GM23338 (cell line): ENCODE data around the gene TRAK1. TPM values are rescaled to one million over a fixed set of nuclear protein-coding genes. Genes with fewer than 3 reads are reported as not detected.

Experiments used
- ATAC-seq: fragments of 200-7000 bp; cut with Tn5 transposase; 3 replicates; pipeline ENCODE4 v1.9.1; 2020
- DNase-seq: peaks from one replicate; pipeline ENCODE4 v3.0.0-alpha.2; 2015; ENCODE audit warnings: low spot score
- H2AFZ ChIP-seq: fragments of 200-600 bp; sonication (generic); 2 replicates; pipeline ENCODE4 v1.8.0; 2016; ENCODE audit warnings: antibody characterized with exemption, mild to moderate bottlenecking, moderate library complexity
- H3F3A ChIP-seq: fragments of 200-600 bp; sonication (generic); replicated peaks from 2 replicates; pipeline ENCODE4 v1.8.0; 2017; ENCODE audit warnings: antibody characterized with exemption, mixed run types, low read depth
- H3K27ac ChIP-seq: fragments of 200-600 bp; sonication (generic); 2 replicates; pipeline ENCODE4 v1.6.1; 2016; ENCODE audit warnings: low read depth
- H3K27me3 ChIP-seq: fragments of 200-600 bp; sonication (generic); 2 replicates; pipeline ENCODE4 v1.8.0; 2016; ENCODE audit warnings: mild to moderate bottlenecking, mixed run types, moderate library complexity; ENCODE audit not compliant: insufficient read depth
- H3K36me3 ChIP-seq: fragments of 200-600 bp; sonication (generic); 2 replicates; pipeline ENCODE4 v1.8.0; 2016; ENCODE audit warnings: mild to moderate bottlenecking; ENCODE audit not compliant: insufficient read depth
- H3K4me1 ChIP-seq: fragments of 200-600 bp; sonication (generic); 2 replicates; pipeline ENCODE4 v1.8.0; 2016; ENCODE audit warnings: mild to moderate bottlenecking, moderate library complexity; ENCODE audit not compliant: insufficient read depth
- H3K4me2 ChIP-seq: fragments of 200-600 bp; sonication (generic); 2 replicates; pipeline ENCODE4 v1.7.1; 2017; ENCODE audit warnings: mixed run types
- H3K4me3 ChIP-seq: fragments of 200-600 bp; sonication (generic); 2 replicates; pipeline ENCODE4 v1.6.1; 2016; ENCODE audit warnings: mixed run types
- H3K79me2 ChIP-seq: fragments of 200-600 bp; sonication (generic); replicated peaks from 2 replicates; pipeline ENCODE4 v1.8.0; 2017; ENCODE audit warnings: mild to moderate bottlenecking; ENCODE audit not compliant: insufficient read depth
- H3K9me2 ChIP-seq: fragments of 200-600 bp; sonication (generic); 2 replicates; pipeline ENCODE4 v1.8.0; 2017; ENCODE audit not compliant: insufficient read depth
- H4K20me1 ChIP-seq: fragments of 200-600 bp; sonication (generic); replicated peaks from 2 replicates; pipeline ENCODE4 v1.8.0; 2017; ENCODE audit warnings: mild to moderate bottlenecking; ENCODE audit not compliant: insufficient read depth
- H3K27ac Mint-ChIP-seq: 2 replicates; pipeline ENCODE4 v1.8.0; 2020; ENCODE audit warnings: inconsistent platforms, mild to moderate bottlenecking, moderate library complexity, mixed read lengths
- H3K27me3 Mint-ChIP-seq: 3 replicates; pipeline ENCODE4 v1.8.0; 2022; ENCODE audit warnings: low read depth, mild to moderate bottlenecking, moderate library complexity, mixed read lengths, inconsistent platforms; ENCODE audit not compliant: insufficient read depth, poor library complexity
- H3K36me3 Mint-ChIP-seq: 3 replicates; pipeline ENCODE4 v1.8.0; 2021; ENCODE audit warnings: low read depth, mild to moderate bottlenecking, inconsistent platforms, moderate library complexity, mixed read lengths
- H3K4me1 Mint-ChIP-seq: 3 replicates; pipeline ENCODE4 v1.8.0; 2020; ENCODE audit warnings: mild to moderate bottlenecking, inconsistent platforms, mixed read lengths
- H3K4me3 Mint-ChIP-seq: 3 replicates; pipeline ENCODE4 v1.8.0; 2021; ENCODE audit warnings: moderate library complexity, mild to moderate bottlenecking, inconsistent platforms, mixed read lengths
- H3K9me3 Mint-ChIP-seq: 3 replicates; pipeline ENCODE4 v1.8.0; 2020; ENCODE audit warnings: moderate library complexity, mild to moderate bottlenecking, inconsistent platforms, mixed read lengths
- CREB1 ChIP-seq: fragments of 250-450 bp; sonication (Bioruptor Pico); IDR thresholded peaks from 2 replicates; pipeline ENCODE4 v1.5.0; 2020; ENCODE audit warnings: low read depth, mild to moderate bottlenecking, moderate library complexity
- CTCF ChIP-seq, 2 experiments: fragments of 200-600 bp in 1 of 2; sonication (generic) in 1 of 2; conservative IDR thresholded peaks; 2 replicates each; pipeline versions ENCODE4 v1.5.1 to v1.6.1; 2016 to 2017; ENCODE audit warnings: antibody characterized with exemption in 2 of 2, low read depth in 2 of 2, mild to moderate bottlenecking in 2 of 2, moderate library complexity in 1 of 2
- ETS1 ChIP-seq: IDR thresholded peaks from 2 replicates; pipeline ENCODE4 v1.6.1; 2016; ENCODE audit warnings: antibody characterized with exemption
- EZH2 ChIP-seq: fragments of 200-600 bp; sonication (generic); IDR thresholded peaks from one replicate; pipeline ENCODE4 v1.8.0; 2017; ENCODE audit warnings: antibody characterized with exemption, mild to moderate bottlenecking, low read depth; ENCODE audit not compliant: unreplicated experiment
- EZH2phosphoT487 ChIP-seq: fragments of 200-600 bp; sonication (generic); IDR thresholded peaks from one replicate; pipeline ENCODE4 v1.8.1; 2018; ENCODE audit warnings: antibody characterized with exemption; ENCODE audit not compliant: unreplicated experiment
- JUNB ChIP-seq: IDR thresholded peaks from one replicate; pipeline ENCODE4 v1.6.1; 2016; ENCODE audit warnings: antibody characterized with exemption; ENCODE audit not compliant: unreplicated experiment
- NANOG ChIP-seq: IDR thresholded peaks from 2 replicates; pipeline ENCODE4 v1.6.1; 2016; ENCODE audit warnings: antibody characterized with exemption, borderline replicate concordance
- POLR2AphosphoS5 ChIP-seq: IDR thresholded peaks from 2 replicates; pipeline ENCODE4 v1.6.1; 2016; ENCODE audit warnings: antibody characterized with exemption, low read depth
- REST ChIP-seq: IDR thresholded peaks from one replicate; pipeline ENCODE4 v1.6.1; 2018; ENCODE audit warnings: antibody characterized with exemption; ENCODE audit not compliant: unreplicated experiment
- STAT1 ChIP-seq: IDR thresholded peaks from one replicate; pipeline ENCODE4 v1.6.1; 2016; ENCODE audit warnings: antibody characterized with exemption; ENCODE audit not compliant: unreplicated experiment
- ZNF114 ChIP-seq: fragments of 250-450 bp; sonication (Bioruptor Pico); IDR thresholded peaks from 2 replicates; pipeline ENCODE4 v1.5.0; 2020; ENCODE audit warnings: mild to moderate bottlenecking, moderate library complexity
- ZNF331 ChIP-seq: fragments of 250-450 bp; sonication (Bioruptor Pico); IDR thresholded peaks from 2 replicates; pipeline ENCODE4 v1.5.0; 2020; ENCODE audit warnings: low read depth, mild to moderate bottlenecking, moderate library complexity
- ZNF462 ChIP-seq: fragments of 250-450 bp; sonication (Bioruptor Pico); IDR thresholded peaks from 2 replicates; pipeline ENCODE4 v1.5.0; 2020; ENCODE audit warnings: mild to moderate bottlenecking, moderate library complexity
- polyA plus RNA-seq: library from polyadenylated mRNA; unstranded; fragments of >200 nt; fragmentation: Nextera tagmentation; extraction: Ambion mirVana; gene quantifications from 2 replicates; pipeline ENCODE4 v1.2.1, GENCODE V29; 2016
- total RNA-seq: library from RNA; depleted of rRNA; stranded (reverse); fragments of >200 nt; shearing (Covaris generic); gene quantifications from 2 replicates; pipeline ENCODE4 v1.2.3, GENCODE V29; 2014

The TRAK1 gene
- total and polyA plus RNA-seq, 2 experiments from 2014 or later: 13.4 to 47.4 TPM

- Histone ChIP-seq H3K36me3 (no peaks in the 10 kb centered on the region), H3K4me1 (no peaks in the 10 kb centered on the region), H4K20me1 (no peaks in the 10 kb centered on the region), H3K27ac (no peak overlapping the region), H3K79me2 (no peaks in the 10 kb centered on the region), H3K27me3 (no peaks in the 10 kb centered on the region), H3K9me2 (no peaks in the 10 kb centered on the region), H3F3A (no peaks in the 10 kb centered on the region), H3K4me3 (no peak overlapping the region), H2AFZ (no peak overlapping the region), H3K4me2 (no peak overlapping the region)
- Mint-ChIP-seq H3K27me3 (peaks cover 3% of the 10 kb centered on the region), H3K9me3 (no peaks in the 10 kb centered on the region), H3K4me3 (no peak overlapping the region), H3K4me1 (peaks cover 4% of the 10 kb centered on the region; the same call in 1 of the 3 replicates), H3K27ac (no peak overlapping the region), H3K36me3 (no peaks in the 10 kb centered on the region)
- DNase-seq (no peak), ATAC-seq (no peak)
- TF ChIP-seq NANOG (no peak), ZNF462 (CRISPR knock-in tag) (no peak), ZNF331 (no peak), REST (no peak), EZH2phosphoT487 (no peak), STAT1 (no peak), JUNB (no peak), ETS1 (no peak), ZNF114 (CRISPR knock-in tag) (no peak), CTCF (conservative IDR thresholded peaks at IDR 0.05; ENCODE audit: low read depth in 2 of 2) (no peak), POLR2AphosphoS5 (no peak), CREB1 (no peak), EZH2 (no peak)
Measured at GRCh38 chr3:42134867-42135464, 43.8 kb downstream of the TRAK1 start.
